ENCODE measurements around the gene CLEC3B.
A peak's percentile ranks its signal among the peaks of the same experiment; 100 is the strongest.

The CLEC3B gene

DNA sequence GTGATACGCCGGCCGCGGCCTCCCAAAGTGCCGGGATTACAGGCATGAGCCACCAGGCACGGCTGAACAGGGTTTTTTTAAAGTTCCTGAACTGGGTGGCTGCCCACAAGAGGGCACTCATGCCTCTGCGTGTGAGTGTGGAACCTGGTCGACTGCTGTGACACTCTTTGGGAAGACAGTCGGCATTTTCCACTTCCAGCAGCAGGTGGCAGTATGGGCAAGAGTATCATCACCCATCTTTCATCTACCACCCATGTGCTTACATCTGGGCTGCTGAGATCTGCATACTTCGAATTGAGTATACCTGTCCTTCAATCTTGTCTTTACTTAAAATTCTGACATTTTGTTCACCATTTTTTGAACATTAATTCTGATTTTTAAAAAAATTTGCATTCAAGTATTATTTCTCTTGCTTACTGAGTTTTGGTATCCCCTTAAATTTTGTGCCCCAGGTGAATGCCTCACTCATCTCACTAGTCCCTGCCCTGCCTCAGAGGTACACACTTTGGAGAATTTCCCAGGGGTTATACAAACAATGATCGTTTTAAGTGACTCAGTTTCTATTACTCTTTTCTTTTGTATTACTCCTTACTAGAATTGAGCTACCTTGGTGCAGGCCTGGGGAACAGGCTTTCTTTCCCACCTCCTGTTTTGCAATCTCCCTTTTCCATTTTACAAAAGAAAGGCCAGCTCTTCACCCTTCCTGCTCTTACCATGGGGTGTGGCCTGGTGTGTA is 11.8 kb downstream of the CLEC3B start:
- DNase-seq: peak; percentile 95

DNA sequence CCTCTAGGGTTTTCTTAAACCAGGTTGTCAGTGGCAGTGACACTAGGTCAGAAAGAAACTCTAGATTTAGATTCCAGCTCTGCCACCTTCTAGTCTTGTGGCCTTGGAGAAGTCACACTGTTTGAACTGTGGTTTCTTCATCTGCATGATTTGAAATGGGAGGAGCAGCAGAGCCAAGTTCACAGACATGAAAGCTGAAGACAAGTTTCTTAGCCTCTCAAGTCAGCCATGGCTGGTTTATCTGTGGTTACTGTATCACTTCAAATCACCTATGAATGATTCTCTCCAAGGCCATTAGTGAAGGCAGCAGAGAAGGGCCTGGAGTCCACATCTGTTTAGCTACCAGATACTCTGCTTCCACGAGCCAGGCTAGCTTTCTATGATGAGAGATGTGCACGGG is 15.6 kb downstream of the CLEC3B start:
- DNase-seq: peak; percentile 42

DNA sequence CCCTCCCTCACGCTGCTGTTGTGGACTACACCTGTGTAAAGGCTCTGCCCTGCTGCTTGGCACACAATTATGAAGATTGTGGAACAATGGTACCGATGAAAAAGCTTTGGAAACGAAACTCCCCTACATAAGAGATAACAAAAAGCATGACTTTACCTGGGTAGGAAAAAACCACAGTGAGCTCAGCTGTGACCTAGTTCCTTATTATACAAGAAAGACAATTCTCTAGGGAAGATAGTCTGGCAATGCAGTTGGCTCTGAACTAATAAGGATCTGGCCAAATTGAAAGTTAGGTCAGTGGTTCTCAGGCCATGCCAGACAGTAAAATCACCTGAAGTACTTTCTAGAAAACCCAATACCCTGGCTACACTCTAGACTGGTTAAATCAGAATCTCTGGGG is 16.1 kb downstream of the CLEC3B start:
- no peak for DNase-seq

DNA sequence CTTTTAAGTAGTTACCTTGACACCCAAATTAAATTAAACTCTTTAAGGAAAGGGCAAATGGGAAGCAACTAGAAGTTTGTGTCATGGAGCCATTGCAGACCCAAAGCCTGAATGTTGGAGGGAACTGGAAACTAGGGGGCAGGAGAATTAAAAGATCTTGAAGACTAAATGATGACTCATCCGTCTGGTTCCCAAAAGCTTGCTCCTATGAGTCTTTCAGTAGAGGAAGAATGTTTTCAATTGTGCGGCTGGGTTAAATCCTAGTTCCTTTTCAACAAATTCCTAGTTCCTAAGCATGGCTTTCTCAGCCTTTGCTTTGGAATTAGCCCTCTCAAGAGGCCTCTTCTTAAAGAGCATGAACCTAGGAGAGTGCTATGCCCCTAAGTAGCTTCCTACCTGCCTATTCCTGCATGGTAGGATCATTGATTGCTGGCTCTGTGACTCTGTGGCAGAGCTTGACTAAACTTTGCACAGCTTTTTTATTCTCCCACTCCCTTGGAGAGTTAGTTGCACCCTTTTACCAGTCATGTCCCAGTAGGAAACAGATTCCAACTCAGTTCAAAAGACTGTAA is 17.7 kb downstream of the CLEC3B start:
- DNase-seq: no peak

DNA sequence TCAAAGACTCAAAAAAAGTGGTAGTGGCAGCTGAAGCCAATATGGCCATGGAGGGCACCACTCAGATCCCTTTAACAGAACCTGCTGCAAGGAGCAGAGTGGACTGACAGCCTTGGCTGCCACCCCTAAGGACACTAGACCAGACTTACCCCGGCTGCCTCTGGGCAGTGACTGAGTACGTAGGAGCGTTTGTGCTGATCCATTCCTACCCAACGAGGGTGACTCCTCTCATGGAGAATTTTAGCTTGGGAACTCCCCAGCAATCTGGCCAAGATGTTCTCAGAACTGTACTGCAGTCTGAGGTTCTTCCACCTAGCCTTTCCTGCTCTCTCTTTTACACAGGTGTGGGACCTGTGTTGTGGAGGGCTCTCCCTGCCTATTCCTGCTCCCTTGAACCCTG is 22.1 kb downstream of the CLEC3B start:
- no peak for DNase-seq

DNA sequence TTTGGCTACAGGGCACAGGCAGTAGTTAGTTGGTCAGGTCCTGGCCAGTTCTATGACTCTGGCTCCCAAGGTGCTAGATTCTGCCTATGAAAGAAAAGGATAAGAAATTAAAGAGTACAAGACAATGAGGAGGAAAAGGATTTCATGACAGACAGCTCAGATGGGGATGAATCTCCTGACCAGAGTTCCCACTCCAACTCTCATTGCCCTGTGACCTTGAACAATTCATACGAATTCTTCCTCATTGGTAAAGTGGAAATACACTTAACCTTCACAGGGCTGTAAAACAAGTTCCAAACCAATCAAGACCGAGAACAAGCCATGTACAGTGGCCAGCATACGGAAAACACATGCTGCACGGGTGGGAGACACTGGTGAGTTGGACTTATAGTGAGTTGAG is 23.7 kb downstream of the CLEC3B start:
- no peak for DNase-seq

DNA sequence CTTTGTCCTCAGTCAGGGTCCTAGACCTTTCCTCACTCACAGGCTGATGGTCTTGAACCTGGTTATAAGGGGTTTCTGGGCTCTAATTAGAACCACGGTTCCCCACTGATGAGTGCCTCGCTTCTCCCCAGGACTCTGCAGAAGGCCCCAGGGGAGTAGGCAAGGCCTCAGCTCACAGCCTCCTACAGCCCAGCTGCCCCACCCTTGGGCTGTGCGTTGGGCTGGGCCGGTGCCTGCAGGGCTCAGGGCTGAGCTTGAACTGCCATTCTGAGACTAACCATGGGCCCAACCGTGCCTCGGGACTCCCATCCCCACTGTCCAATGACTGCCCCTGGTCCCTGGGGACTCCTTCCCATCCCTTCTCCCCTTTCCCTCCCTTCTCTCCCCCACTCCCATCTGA is 25.6 kb downstream of the CLEC3B start:
- DNase-seq: no peak

DNA sequence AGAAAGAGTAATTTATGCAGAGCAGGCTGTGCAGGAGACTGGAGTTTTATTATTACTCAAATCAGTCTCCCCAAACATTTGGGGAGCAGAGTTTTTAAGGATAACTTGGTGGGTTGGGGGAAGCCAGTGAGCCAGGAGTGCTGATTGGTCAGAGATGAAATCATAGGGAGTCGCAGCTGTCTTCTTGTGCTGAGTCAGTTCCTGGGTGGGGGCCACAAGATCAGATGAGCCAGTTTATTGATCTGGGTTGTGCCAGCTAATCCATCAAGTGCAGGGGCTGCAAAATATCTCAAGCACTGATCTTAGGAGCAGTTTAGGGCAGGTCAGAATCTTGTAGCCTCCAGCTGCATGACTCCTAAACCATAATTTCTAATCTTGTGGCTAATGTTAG is 27.7 kb downstream of the CLEC3B start:
- DNase-seq: peak; percentile 21

DNA sequence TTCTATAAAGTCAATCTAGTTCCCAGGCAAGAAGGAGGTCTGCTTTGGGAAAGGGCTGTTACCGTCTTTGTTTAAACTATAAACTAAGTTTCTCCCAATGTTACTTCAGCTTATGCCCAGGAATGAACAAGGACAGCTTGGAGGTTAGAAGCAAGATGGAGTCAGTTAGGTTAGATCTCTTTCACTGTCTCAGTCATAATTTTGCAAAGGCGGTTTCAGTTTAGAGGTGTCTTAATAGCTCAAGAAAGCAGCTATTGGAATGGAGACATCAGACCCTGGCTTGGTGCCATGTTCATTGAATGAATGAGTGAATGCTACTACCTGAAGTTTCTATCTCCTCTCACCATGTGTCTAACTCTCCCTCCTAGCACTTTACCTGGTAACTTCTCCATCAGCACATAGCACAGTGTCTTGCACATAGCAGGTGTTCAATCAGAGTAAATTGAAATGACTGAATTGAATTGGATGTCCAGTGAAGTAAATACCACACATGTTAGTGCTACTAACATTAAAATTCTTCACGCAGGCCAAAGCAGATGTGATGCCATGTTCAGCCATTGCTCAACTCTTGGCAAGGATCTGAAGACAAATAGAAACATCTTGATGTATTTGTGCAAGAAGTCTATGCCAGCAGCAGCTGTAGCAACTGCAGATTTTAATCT is 28.2 kb downstream of the CLEC3B start:
- peak; percentile 13 for DNase-seq

DNA sequence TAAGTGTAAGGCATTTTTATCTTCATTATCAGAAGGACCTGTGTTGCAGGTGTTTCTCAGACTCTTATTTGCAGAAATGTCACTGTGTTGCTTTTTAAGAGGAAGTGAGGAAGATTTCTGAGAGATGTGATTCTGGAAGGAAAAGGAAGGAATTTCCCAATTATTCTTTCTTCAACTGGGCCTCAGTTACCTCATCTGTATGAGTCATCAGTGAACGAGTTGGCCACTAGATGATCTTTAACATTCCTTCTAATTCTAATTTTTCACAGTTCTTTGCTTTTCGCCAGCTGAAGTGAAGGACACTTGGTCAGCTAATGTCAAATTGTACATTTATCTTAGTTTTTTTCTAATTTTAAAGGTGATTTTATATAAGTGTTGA is 28.9 kb downstream of the CLEC3B start:
- no peak for DNase-seq

DNA sequence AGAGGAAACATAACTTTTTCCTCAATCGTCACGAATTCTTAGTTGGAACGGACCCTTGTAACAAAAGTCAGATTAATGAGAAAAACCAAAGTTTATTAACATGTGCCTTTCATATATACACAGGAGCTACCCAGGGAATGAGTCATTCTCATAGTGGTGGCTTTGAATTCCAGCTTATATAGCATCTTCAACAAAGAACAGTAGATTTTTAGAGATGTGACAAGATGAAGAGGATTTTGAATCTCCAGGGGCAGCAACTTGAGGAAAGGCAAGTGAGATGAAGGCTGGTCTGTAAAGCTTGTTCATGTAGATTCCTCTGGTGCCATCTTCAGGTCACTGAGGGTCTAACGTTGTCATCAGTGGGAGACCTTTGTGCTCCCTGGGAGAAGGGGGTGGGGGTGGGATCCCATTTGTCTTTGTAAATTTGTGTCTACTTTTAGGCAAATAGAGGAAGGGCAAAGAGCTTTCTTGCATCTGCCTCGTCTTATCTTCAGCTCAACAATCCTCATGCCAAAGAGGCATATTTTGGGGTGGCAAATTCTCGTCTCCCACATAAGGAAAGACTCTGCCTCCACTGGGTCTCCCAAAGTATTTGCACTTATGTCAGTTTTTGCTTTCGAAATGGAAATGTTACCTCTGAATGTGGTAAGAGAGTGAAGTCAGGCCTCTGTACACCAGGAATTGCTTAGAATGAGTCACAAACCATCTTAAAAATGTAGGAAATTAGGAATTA is 29.5 kb downstream of the CLEC3B start:
- DNase-seq: peak; percentile 20

DNA sequence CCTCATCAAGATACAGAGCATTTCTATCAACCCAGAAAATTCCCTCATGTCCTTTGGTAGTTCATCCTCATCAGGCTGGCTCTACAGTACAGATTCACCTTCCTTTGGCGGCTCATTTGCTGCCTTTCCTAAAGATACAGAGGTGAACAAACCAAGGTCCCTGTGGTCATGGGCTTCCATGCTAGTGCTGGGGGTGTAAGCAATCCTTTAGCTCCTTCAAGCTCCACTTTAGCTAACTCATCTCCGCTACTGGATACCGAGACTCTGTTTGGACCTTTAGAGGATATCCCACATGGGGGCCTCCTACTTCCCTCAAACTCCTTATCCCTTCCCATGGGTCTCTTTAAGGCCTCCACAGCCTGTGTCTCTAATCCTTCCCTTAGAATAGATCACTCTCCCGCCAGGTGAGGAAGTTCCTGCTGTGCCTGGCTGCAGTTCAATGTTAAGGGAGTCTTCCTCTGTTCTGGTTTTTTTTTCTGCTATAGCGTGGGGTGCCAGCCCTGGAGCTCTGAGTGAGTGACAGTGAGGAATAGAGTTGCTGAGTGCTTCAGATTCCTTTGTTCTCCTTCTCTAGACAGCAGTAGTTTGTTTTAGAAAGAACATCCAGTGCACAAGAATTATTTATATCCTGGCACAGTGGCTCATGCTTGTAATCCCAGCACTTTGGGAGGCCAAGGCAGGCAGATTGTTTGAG is 30.7 kb downstream of the CLEC3B start:
- no peak for DNase-seq

DNA sequence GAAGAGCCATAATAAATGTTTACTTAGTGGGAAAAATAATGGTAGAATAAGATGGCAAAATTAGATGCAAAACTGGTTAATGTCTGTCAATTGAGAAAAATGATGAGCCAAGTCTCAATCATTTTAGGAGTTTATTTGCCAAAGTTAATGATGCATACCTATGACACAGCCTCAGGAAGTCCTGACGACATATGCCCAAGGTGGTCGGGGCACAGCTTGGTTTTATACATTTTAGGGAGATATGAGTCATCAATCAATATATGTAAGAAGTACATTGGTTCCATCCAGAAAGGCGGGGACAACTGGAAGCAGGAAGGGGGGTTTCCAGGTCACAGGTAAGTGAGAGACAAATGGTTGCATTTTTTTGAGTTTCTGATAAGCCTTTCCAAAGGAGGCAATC is 31.5 kb downstream of the CLEC3B start:
- DNase-seq: peak; percentile 39

DNA sequence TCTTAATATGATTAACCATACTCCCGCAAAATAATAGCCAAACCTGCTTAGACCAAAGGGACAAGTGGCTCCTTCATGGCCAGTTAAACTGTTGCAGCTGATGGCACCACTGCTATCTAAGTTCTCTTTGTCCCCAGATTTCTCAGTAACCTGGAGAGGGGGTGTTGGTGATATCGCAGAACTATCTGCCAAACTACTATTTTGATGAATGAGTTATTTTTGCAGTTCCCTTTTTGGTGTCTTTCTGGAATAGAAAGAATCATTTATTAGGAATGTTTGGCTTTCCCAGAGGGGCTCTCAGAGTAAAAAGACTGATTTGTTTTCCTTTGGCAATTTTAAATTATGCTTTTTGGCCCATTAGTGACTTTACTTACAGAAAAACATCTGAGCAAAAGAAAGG is 33.0 kb downstream of the CLEC3B start:
- no peak for DNase-seq

DNA sequence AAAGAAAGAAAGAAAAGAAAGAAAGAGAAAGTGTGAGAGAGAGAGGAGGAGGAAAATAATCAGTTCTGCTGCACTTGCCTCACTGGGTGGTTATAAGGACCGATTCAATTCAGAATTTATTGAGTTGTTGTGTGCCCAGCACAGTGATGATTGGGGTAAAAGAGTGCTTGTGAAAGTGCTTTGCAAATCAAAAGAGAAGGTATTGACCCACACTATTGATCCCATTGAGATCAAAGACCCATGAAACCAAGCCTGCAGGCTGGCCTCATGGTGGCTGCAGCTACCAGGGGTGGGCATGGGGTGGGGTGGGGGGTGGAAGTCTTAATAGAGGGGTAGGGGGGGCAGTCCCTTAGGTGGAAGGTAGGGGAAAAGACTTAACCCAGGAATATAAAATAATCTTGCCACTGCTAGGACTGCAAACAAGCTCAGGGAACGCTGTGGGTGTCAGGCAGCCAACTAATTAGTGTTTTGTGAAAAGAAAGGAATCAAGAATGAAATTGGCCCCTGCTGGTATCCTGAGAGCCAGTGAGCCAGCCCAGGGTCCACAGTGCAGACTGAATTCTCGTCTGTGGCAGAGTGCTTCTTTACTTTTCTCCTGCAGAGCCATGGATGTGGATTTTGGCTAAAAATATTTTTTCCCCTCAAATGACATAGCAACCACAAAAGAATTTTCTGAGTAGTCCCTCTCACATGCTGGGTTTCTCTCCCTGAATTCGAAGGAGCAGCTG is 34.2 kb downstream of the CLEC3B start:
- no peak for DNase-seq

DNA sequence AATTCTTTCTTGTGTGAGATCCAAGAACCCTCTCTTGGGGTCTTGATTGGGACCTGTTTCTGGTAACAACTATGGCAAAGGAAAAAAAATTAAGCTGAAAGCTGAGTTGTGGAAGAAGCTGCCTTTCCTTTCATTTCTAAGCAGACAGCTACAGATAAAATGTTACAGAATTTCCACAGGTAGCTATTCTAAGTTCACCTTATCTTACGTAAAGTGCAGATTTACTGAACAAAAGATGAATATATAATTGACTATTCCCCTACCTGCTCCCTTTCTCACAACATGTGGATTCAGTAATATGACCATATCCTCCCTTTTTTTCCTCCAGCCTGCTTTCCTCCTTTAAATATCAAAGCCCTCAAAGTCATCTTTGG is 36.6 kb downstream of the CLEC3B start:
- no peak for DNase-seq

DNA sequence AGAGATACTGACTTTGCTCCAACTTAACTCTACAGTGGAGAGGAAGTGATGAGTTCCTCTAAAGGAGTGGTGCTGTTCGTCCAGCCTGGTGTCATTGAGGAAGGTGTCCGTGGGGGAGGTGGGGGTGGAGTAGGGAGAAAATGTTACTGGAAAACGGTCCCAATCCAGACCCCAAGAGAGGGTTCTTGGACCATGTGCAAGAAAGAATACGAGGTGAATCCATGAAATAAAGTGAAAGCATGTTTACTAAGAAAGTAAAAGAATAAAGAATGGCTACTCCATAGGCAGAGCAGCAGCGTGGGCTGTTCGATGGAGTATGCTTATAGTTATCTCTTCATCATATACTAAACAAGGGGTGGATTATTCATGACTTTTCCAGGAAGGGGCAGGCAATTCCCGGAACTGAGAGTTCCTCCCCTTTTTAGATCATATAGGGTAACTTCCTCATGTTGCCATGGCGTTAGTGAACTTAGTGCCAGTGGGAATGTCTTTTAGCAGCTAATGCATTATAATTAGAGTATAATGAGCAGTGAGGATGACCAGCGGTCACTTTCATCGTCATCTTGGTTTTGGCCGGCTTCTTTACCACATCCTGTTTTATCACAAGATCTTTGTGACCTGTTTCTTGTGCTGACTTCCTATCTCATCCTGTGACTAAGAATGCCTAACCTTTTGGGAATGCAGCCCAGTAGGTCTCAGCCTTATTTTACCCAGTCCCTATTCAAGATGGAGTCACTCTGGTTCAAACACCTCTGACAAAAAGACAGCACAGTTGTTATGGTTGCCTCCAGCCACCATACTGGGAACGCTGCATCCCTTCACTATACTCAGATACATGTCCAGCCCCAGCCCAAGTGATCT is 38.6 kb downstream of the CLEC3B start:
- DNase-seq: peak; percentile 68

DNA sequence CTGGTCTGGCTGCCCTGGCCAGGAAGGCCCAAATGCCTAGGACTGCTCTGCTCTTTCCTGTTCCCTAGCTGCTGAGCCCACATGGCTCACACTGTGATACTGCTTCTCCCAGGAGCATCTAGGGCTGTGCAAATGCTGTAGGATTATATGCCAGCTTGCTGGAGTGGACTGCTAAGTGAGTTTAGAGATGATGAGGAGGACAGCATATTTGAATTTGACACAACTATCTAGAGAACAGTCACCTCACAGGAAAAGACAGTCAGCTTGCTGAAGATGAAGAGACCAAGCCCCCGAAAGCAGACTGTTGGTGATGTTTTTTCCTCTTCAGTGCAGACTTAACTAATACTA is 39.2 kb downstream of the CLEC3B start:
- no peak for DNase-seq

DNA sequence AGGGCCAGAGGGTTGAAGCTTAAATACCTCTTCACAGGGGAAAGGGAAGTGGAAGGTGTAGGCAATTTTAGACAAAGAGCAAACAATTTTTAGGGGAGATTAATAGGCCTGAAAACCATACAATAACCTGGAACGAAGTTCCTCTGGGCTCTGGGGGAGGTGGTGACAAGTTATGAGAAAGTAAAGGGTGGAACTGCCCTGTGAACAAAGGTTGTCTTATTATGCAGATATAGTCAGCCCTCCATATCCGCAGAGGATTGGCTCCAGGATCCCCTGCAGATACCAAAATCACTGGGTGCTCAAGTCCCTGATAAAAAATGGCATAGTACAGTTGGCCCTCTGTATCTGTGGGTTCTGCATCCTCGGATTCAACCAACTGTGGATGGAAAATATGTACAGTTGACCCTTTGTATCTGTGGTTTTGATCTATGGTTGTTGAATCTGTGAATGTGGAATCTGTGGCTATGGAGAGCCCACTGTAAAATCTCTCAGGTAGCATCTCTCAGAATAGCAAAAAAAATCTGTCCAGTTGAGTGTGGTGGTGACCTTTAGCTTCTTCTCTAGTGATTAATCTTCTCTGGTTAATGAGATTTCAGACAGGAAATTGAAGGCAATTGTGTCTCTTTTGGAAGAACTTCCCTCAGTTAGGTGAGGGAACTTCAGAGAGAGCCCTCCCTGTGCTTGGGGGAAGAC is 40.2 kb downstream of the CLEC3B start:
- DNase-seq: no peak

DNA sequence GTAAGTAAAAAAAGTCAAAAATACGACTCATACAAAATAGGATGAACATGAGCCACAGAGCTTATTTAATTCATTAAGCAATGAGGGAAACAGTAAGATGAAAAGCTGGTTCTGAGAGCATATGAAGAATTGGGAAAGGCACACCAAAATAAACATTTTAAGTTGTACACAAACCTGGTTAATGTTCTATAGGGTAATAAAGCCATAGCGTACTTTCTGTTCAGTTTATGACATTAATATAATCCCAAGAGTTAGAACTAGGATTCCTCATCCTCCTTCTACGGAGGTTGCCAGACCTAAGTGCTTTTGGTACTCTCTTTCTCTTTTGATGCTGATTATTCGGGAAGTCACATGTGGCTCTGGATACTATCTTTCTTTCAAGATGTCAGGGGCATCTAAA is 41.4 kb downstream of the CLEC3B start:
- no peak for DNase-seq

DNA sequence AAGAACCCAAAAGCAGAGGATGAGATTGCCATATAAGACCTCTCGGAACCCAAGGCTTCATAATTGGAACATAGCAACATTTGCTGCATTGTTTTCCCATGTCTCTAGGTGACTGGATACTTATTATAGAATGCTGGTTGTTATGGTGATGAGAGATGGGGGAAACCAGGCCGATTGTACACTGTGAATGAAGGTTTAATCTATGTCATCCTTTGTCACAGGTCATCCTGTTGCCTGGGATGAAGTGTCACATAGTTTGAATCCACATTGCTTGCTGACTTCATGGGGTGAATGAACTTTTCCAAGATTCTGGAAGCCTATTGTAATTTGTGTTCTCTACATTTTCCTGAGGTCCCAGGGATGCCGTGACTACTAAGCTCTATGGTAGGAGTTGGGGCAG is 41.8 kb downstream of the CLEC3B start:
- DNase-seq: no peak

All from activated CD4-positive, alpha-beta T cell treated with anti-CD3 and anti-CD28 coated beads, Interleukin-10, Interleukin-2, amounts not matched to agents 100 ng/mL and 50 ng/mL, durations not matched to agents 16 hours and 8 hours (primary cell).